HG03565 (cell line): ENCODE results near the gene ANKH.
"Not testable (repeated sequence)": the region's sequence is repeated elsewhere in the genome, so short reads cannot be mapped to it uniquely, and the experiment has no call there.

Experiments
- ATAC-seq: cut with Tn5 transposase; IDR thresholded peaks from one replicate; pipeline ENCODE4 v1.9.1; 2021; ENCODE audit warnings: mild to moderate bottlenecking, moderate library complexity; ENCODE audit not compliant: unreplicated experiment

The ANKH gene

GRCh38 chr5:14797385-14797784 lies 74.2 kb downstream of the ANKH start:
- ATAC-seq: not testable (repeated sequence)

GRCh38 chr5:14794583-14795230 lies 76.9 kb downstream of the ANKH start:
- ATAC-seq: no peak

- no peak for ATAC-seq
Measured at GRCh38 chr5:14793851-14794250, 77.7 kb downstream of the ANKH start.

- ATAC-seq: no peak
Measured at GRCh38 chr5:14790911-14791310, 80.7 kb downstream of the ANKH start.

GRCh38 chr5:14790220-14790619 lies 81.4 kb downstream of the ANKH start:
- ATAC-seq: no peak

- no peak for ATAC-seq
Measured at GRCh38 chr5:14787801-14788579, 83.6 kb downstream of the ANKH start.

GRCh38 chr5:14783691-14784090 lies 87.9 kb downstream of the ANKH start:
- peak; percentile 71 for ATAC-seq

- ATAC-seq: no peak
Measured at GRCh38 chr5:14782591-14782990, 89.0 kb downstream of the ANKH start.

GRCh38 chr5:14781106-14781505 lies 90.5 kb downstream of the ANKH start:
- ATAC-seq: peak; percentile 67

GRCh38 chr5:14779975-14780374 lies 91.6 kb downstream of the ANKH start:
- ATAC-seq: no peak

GRCh38 chr5:14778792-14779070 lies 92.8 kb downstream of the ANKH start:
- ATAC-seq: no peak

GRCh38 chr5:14777932-14778791 lies 93.4 kb downstream of the ANKH start:
- ATAC-seq: no peak

GRCh38 chr5:14777187-14777586 lies 94.4 kb downstream of the ANKH start:
- ATAC-seq: no peak

GRCh38 chr5:14776602-14777001 lies 95.0 kb downstream of the ANKH start:
- ATAC-seq: no peak

GRCh38 chr5:14775857-14776256 lies 95.7 kb downstream of the ANKH start:
- ATAC-seq: no peak

GRCh38 chr5:14773588-14773987 lies 98.0 kb downstream of the ANKH start:
- ATAC-seq: no peak

GRCh38 chr5:14771972-14772371 lies 99.6 kb downstream of the ANKH start:
- ATAC-seq: no peak

GRCh38 chr5:14771189-14771588 lies 100.4 kb downstream of the ANKH start:
- no peak for ATAC-seq

GRCh38 chr5:14768508-14769365 lies 102.8 kb downstream of the ANKH start:
- ATAC-seq: no peak

GRCh38 chr5:14767735-14768507 lies 103.7 kb downstream of the ANKH start:
- ATAC-seq: peak; percentile 83
